Heart left ventricle (tissue), 13 donors: ENCODE data around the gene MAP4K4.

Experiments used
- POLR2A ChIP-seq, 2 donors: fragments of 450-650 bp; IDR thresholded peaks; one replicate each; pipeline ENCODE4 v1.6.1; 2017; ENCODE audit warnings: antibody characterized with exemption in 2 of 2, mild to moderate bottlenecking in 2 of 2, moderate library complexity in 2 of 2
- TF ChIP-seq, protein P1 (sequence below), 12 donors: fragments of 200-600 bp; sonication (generic) in 4 of 12; IDR thresholded peaks; one replicate each; pipeline versions ENCODE4 v1.5.0 to v1.8.0; 2018 to 2022; ENCODE audit warnings: antibody characterized with exemption in 12 of 12, mild to moderate bottlenecking in 5 of 12
- donor health status: ischemic (EF 13 %, LVEDD 7.1; RV severe dilation, severe dysfunction).
- donor health status: DM: no; HTN: yes; CAD: no.
- donor health status: DM: no; HTN: no; CAD: no.
- donor health status: ischemic (EF 25% LVEDD 6.9; RV normal size, moderate dysfunction).
- donor health status: ischemic (EF 25% LVEDD 5.7; RV mildly dilated, moderate dysfunction).
- donor health status: ischemic (EF 35%, LVEDD 5.7; RV mildly dilated, moderate dysfunction).
- donor health status: nonischemic (EF 11% LVEDD 7.7; RV severe dilation, severe dysfunction).
- donor health status: DM: yes; HTN: yes; CAD: no.
- donor health status: PGD.
- donor health status: ischemic (EF 29% LVEDD 5.4; RV normal size, mild dysfunction).
- donor health status: nonischemic (EF 23%, LVEDD 6.1; RV moderate dilation, normal function).

DNA sequence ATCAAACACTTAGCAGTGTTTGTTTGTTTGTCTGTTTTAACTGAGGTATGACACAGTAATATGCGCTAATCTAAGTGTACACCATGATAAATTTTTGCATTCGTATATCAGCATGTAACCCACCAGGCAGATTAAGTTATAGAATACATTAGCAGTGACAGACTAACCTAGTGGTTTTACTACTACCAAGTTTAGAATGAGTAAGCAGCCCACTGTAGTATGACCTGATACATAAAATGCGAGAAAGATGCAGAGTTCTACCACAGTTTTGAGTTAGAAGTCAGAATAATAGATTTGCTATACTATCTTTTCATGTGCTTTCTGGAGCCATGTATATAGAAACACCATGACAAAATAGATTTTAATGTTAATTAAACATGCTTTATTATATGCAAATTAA lies 19.1 kb upstream of the MAP4K4 start:
- TF ChIP-seq, protein P1, sequence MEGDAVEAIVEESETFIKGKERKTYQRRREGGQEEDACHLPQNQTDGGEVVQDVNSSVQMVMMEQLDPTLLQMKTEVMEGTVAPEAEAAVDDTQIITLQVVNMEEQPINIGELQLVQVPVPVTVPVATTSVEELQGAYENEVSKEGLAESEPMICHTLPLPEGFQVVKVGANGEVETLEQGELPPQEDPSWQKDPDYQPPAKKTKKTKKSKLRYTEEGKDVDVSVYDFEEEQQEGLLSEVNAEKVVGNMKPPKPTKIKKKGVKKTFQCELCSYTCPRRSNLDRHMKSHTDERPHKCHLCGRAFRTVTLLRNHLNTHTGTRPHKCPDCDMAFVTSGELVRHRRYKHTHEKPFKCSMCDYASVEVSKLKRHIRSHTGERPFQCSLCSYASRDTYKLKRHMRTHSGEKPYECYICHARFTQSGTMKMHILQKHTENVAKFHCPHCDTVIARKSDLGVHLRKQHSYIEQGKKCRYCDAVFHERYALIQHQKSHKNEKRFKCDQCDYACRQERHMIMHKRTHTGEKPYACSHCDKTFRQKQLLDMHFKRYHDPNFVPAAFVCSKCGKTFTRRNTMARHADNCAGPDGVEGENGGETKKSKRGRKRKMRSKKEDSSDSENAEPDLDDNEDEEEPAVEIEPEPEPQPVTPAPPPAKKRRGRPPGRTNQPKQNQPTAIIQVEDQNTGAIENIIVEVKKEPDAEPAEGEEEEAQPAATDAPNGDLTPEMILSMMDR (IDR thresholded peaks at IDR 0.05), result no peak
- TF ChIP-seq POLR2A (IDR thresholded peaks at IDR 0.05), result no peak
